ENCODE measurements around the gene CLEC12A. TPM values are rescaled to one million over a fixed set of nuclear protein-coding genes. Genes with fewer than 3 reads are reported as not detected.

The CLEC12A gene
- total RNA-seq, 1 donor from 2014 or later, result not detected

- FAIRE-seq, result no peak
Measured at GRCh38 chr12:9926876-9927275, 44.3 kb upstream of the CLEC12A start.

GRCh38 chr12:9928607-9929006 is 42.6 kb upstream of the CLEC12A start:
- Histone ChIP-seq H2AFZ (ENCODE audit: low read depth, low read length) (no peak overlapping the region), H3K4me3 (ENCODE audit: insufficient read depth, low read depth, low read length) (no peak overlapping the region), H3K9me3 (ENCODE audit: insufficient read depth, low read depth, low read length) (no peaks in the 10 kb centered on the region), H3K9ac (ENCODE audit: low read length) (no peak overlapping the region), H3K4me1 (ENCODE audit: insufficient read depth, low read length) (no peaks in the 10 kb centered on the region), H3K4me2 (ENCODE audit: low read length) (no peak overlapping the region), H4K20me1 (ENCODE audit: insufficient read depth, low read length) (no peaks in the 10 kb centered on the region), H3K79me2 (ENCODE audit: insufficient read depth, low read length) (no peaks in the 10 kb centered on the region), H3K36me3 (ENCODE audit: insufficient read depth, low read length) (no peaks in the 10 kb centered on the region), H3K27me3 (ENCODE audit: insufficient read depth, low read length) (peaks cover 3% of the 10 kb centered on the region), H3K27ac (ENCODE audit: low read depth, low read length) (no peak overlapping the region)
- TF ChIP-seq EZH2 (IDR thresholded peaks at IDR 0.05; ENCODE audit: insufficient read depth, low read length) (no peak), CTCF (IDR thresholded peaks at IDR 0.05; ENCODE audit: insufficient read depth, low read depth, low read length) (no peak)
- Mint-ChIP-seq H3K9me3 (ENCODE audit: unreplicated experiment) (no peaks in the 10 kb centered on the region), H3K4me1 (ENCODE audit: low read depth, unreplicated experiment) (peaks cover 9% of the 10 kb centered on the region), H3K27me3 (ENCODE audit: low read depth, unreplicated experiment) (no peaks in the 10 kb centered on the region), H3K4me3 (ENCODE audit: unreplicated experiment) (no peak overlapping the region), H3K36me3 (ENCODE audit: low read depth, unreplicated experiment) (no peaks in the 10 kb centered on the region), H3K27ac (ENCODE audit: unreplicated experiment) (no peak overlapping the region)
- FAIRE-seq, result no peak
- no peak for DNase-seq (ENCODE audit: low read depth)

More at GRCh38 chr12:9926876-9927275, 44.3 kb upstream of the CLEC12A start:
- no peak for TF ChIP-seq EZH2 (IDR thresholded peaks at IDR 0.05; ENCODE audit: insufficient read depth, low read length)
- TF ChIP-seq CTCF (IDR thresholded peaks at IDR 0.05; ENCODE audit: insufficient read depth, low read depth, low read length), result no peak
- no peak overlapping the region for H3K4me2 ChIP-seq (ENCODE audit: low read length)
- no peak overlapping the region for H3K4me3 Mint-ChIP-seq (ENCODE audit: unreplicated experiment)
- H3K4me1 ChIP-seq (ENCODE audit: insufficient read depth, low read length), result no peaks in the 10 kb centered on the region
- no peak overlapping the region for H3K4me3 ChIP-seq (ENCODE audit: insufficient read depth, low read depth, low read length)
- H2AFZ ChIP-seq (ENCODE audit: low read depth, low read length), result no peak overlapping the region
- no peak for DNase-seq (ENCODE audit: low read depth)
- no peaks in the 10 kb centered on the region for H3K9me3 ChIP-seq (ENCODE audit: insufficient read depth, low read depth, low read length)
- no peaks in the 10 kb centered on the region for H3K27me3 Mint-ChIP-seq (ENCODE audit: low read depth, unreplicated experiment)
- H3K27ac ChIP-seq (ENCODE audit: low read depth, low read length), result no peak overlapping the region
- no peaks in the 10 kb centered on the region for H3K36me3 Mint-ChIP-seq (ENCODE audit: low read depth, unreplicated experiment)
- no peaks in the 10 kb centered on the region for H4K20me1 ChIP-seq (ENCODE audit: insufficient read depth, low read length)
- H3K36me3 ChIP-seq (ENCODE audit: insufficient read depth, low read length), result no peaks in the 10 kb centered on the region
- H3K9me3 Mint-ChIP-seq (ENCODE audit: unreplicated experiment), result no peaks in the 10 kb centered on the region
- H3K27me3 ChIP-seq (ENCODE audit: insufficient read depth, low read length), result peaks cover 3% of the 10 kb centered on the region
- peaks cover 9% of the 10 kb centered on the region for H3K4me1 Mint-ChIP-seq (ENCODE audit: low read depth, unreplicated experiment)
- H3K27ac Mint-ChIP-seq (ENCODE audit: unreplicated experiment), result no peak overlapping the region
- H3K79me2 ChIP-seq (ENCODE audit: insufficient read depth, low read length), result no peaks in the 10 kb centered on the region
- H3K9ac ChIP-seq (ENCODE audit: low read length), result no peak overlapping the region

- H3K27me3 ChIP-seq (ENCODE audit: insufficient read depth, low read length), result peaks cover 3% of the 10 kb centered on the region
- H3K9me3 ChIP-seq (ENCODE audit: insufficient read depth, low read depth, low read length), result no peaks in the 10 kb centered on the region
- Mint-ChIP-seq H3K27me3 (ENCODE audit: low read depth, unreplicated experiment) (no peaks in the 10 kb centered on the region), H3K4me3 (ENCODE audit: unreplicated experiment) (no peak overlapping the region), H3K36me3 (ENCODE audit: low read depth, unreplicated experiment) (no peaks in the 10 kb centered on the region), H3K27ac (ENCODE audit: unreplicated experiment) (no peak overlapping the region), H3K4me1 (ENCODE audit: low read depth, unreplicated experiment) (peaks cover 5% of the 10 kb centered on the region), H3K9me3 (ENCODE audit: unreplicated experiment) (no peaks in the 10 kb centered on the region)
- TF ChIP-seq CTCF (IDR thresholded peaks at IDR 0.05; ENCODE audit: insufficient read depth, low read depth, low read length) (no peak), EZH2 (IDR thresholded peaks at IDR 0.05; ENCODE audit: insufficient read depth, low read length) (no peak)
- no peak overlapping the region for H3K27ac ChIP-seq (ENCODE audit: low read depth, low read length)
- DNase-seq (ENCODE audit: low read depth) (no peak), FAIRE-seq (no peak)
- no peak overlapping the region for H3K4me2 ChIP-seq (ENCODE audit: low read length)
- no peaks in the 10 kb centered on the region for H3K4me1 ChIP-seq (ENCODE audit: insufficient read depth, low read length)
- no peak overlapping the region for H3K4me3 ChIP-seq (ENCODE audit: insufficient read depth, low read depth, low read length)
- H4K20me1 ChIP-seq (ENCODE audit: insufficient read depth, low read length), result no peaks in the 10 kb centered on the region
- no peaks in the 10 kb centered on the region for H3K36me3 ChIP-seq (ENCODE audit: insufficient read depth, low read length)
- H3K79me2 ChIP-seq (ENCODE audit: insufficient read depth, low read length), result no peaks in the 10 kb centered on the region
- H2AFZ ChIP-seq (ENCODE audit: low read depth, low read length), result no peak overlapping the region
- no peak overlapping the region for H3K9ac ChIP-seq (ENCODE audit: low read length)
Measured at GRCh38 chr12:9931245-9931644, 40.0 kb upstream of the CLEC12A start.
